OCI-LY1 (cell line): Measurements from ENCODE around the gene PRDX6.

Experiments
- EZH2 ChIP-seq: fragments of 200-600 bp; sonication (generic), shearing (Covaris generic); IDR thresholded peaks from 2 replicates; pipeline ENCODE4 v1.8.0; 2017; ENCODE audit warnings: borderline replicate concordance, mixed run types, mild to moderate bottlenecking, antibody characterized with exemption, low read length, moderate library complexity, mixed read lengths
- TF ChIP-seq, protein P1 (sequence below): fragments of 200-600 bp; sonication (generic), shearing (Covaris generic); IDR thresholded peaks from 2 replicates; pipeline ENCODE4 v1.5.1; 2017; ENCODE audit warnings: mild to moderate bottlenecking, antibody characterized with exemption, low read length, moderate library complexity, mixed read lengths

DNA sequence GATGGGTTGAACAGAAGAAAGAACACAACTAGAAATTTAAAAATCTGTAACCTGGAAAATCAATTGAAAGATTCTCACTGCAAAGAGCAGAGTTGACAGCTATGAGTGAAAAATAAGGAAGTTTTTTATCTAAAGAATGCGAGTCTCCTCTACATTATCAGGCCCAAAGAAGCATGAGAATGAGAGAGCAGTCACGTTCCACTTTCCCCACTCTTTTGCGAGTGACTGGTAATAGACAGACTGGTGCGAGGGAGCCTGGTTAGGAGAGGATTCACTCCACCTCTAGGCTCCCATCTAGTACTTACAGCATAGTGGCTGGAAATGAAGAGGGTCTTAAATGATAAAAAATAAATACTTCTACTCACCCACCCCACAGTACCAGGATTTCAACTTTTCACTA, 52.0 kb downstream of the PRDX6 start:
- TF ChIP-seq, protein P1, sequence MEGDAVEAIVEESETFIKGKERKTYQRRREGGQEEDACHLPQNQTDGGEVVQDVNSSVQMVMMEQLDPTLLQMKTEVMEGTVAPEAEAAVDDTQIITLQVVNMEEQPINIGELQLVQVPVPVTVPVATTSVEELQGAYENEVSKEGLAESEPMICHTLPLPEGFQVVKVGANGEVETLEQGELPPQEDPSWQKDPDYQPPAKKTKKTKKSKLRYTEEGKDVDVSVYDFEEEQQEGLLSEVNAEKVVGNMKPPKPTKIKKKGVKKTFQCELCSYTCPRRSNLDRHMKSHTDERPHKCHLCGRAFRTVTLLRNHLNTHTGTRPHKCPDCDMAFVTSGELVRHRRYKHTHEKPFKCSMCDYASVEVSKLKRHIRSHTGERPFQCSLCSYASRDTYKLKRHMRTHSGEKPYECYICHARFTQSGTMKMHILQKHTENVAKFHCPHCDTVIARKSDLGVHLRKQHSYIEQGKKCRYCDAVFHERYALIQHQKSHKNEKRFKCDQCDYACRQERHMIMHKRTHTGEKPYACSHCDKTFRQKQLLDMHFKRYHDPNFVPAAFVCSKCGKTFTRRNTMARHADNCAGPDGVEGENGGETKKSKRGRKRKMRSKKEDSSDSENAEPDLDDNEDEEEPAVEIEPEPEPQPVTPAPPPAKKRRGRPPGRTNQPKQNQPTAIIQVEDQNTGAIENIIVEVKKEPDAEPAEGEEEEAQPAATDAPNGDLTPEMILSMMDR = no peak
- no peak for TF ChIP-seq EZH2
